Karpas-422 (cell line): ENCODE data around the gene MKKS. TPM values are rescaled to one million over a fixed set of nuclear protein-coding genes. Genes with fewer than 3 reads are reported as not detected.

Experiments
- DNase-seq: peaks from one replicate; pipeline ENCODE4 v3.0.0-alpha.2; 2015
- H2AFZ ChIP-seq: fragments of 200-600 bp; sonication (generic); 2 replicates; pipeline ENCODE4 v1.6.1; 2014; ENCODE audit warnings: antibody characterized with exemption, low read length, mixed read lengths
- H3K27ac ChIP-seq: fragments of 200-600 bp; sonication (generic); 2 replicates; pipeline ENCODE4 v1.5.1; 2014; ENCODE audit warnings: mild to moderate bottlenecking, low read length, moderate library complexity
- H3K27me3 ChIP-seq: fragments of 200-600 bp; sonication (generic); 2 replicates; pipeline ENCODE4 v1.6.1; 2014; ENCODE audit warnings: low read length, mixed read lengths
- H3K36me3 ChIP-seq: fragments of 200-600 bp; sonication (generic); 2 replicates; pipeline ENCODE4 v1.6.1; 2014; ENCODE audit warnings: low read length, mixed read lengths; ENCODE audit not compliant: insufficient read depth
- H3K4me1 ChIP-seq: fragments of 200-600 bp; sonication (generic); 2 replicates; pipeline ENCODE4 v1.6.1; 2014; ENCODE audit warnings: mild to moderate bottlenecking, low read length, mixed read lengths
- H3K4me2 ChIP-seq: fragments of 200-600 bp; sonication (generic); 2 replicates; pipeline ENCODE4 v1.6.1; 2014; ENCODE audit warnings: low read length, low read depth, mild to moderate bottlenecking; ENCODE audit not compliant: poor library complexity, severe bottlenecking
- H3K4me3 ChIP-seq: fragments of 200-600 bp; sonication (generic); 2 replicates; pipeline ENCODE4 v1.5.1; 2014; ENCODE audit warnings: mild to moderate bottlenecking, antibody characterized with exemption, low read length, mixed read lengths
- H3K79me2 ChIP-seq: fragments of 200-600 bp; sonication (generic); 2 replicates; pipeline ENCODE4 v1.6.1; 2014; ENCODE audit warnings: mild to moderate bottlenecking, low read length, mixed read lengths
- H3K9ac ChIP-seq: fragments of 200-600 bp; sonication (generic); 2 replicates; pipeline ENCODE4 v1.6.0; 2014; ENCODE audit warnings: low read length
- H3K9me2 ChIP-seq: fragments of 200-600 bp; sonication (generic), shearing (Covaris generic); replicated peaks from 2 replicates; pipeline ENCODE4 v1.6.0; 2014; ENCODE audit warnings: mild to moderate bottlenecking, low read length, moderate library complexity; ENCODE audit not compliant: insufficient read depth
- H3K9me3 ChIP-seq: fragments of 300-700, 200-600 bp; sonication (generic); 2 replicates; pipeline ENCODE4 v1.6.1; 2014; ENCODE audit warnings: low read length, mixed read lengths
- H4K20me1 ChIP-seq: fragments of 200-600 bp; sonication (generic); 2 replicates; pipeline ENCODE4 v1.6.1; 2014; ENCODE audit warnings: mild to moderate bottlenecking, antibody characterized with exemption, low read length, low read depth; ENCODE audit not compliant: insufficient read depth
- total RNA-seq: library from RNA; depleted of rRNA; stranded (reverse); fragments of >200 nt; shearing (Covaris generic); gene quantifications from 2 replicates; pipeline ENCODE4 v1.2.3, GENCODE V29; 2014; ENCODE audit warnings: low replicate concordance; rRNA removed

Gene MKKS
- total RNA-seq, 1 experiment from 2014 or later = 14.6 TPM

DNA sequence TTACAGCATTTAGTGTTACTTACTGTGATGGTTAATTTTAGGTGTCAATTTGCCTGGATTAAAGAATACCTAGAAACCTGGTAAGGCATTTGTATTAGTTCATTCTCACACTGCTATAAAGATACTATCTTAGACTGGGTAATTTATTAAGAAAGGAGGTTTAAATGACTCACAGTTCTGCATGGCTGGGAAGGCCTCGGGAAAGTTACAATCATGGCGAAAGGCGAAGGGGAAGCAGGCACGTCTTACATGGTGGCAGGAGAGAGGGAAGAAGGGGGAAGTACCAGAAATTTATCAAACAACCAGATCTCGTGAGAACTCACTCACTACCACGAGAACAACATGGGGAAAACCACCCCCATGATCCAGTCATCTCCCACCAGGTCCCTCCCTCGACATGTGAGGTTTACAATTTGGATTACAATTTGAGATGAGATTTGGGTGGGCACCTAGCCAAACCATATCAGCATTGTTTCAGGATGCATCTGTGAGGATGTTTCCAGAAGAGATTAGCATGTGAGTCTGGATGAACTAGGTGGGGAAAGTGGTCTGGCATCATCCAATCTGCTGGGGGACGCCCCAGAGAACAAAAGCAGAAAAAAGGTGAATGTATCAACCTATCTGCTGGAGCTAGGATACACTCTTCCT lies 76.8 kb downstream of the MKKS start:
- Histone ChIP-seq H3K4me1 (no peaks in the 10 kb centered on the region), H3K27ac (no peak overlapping the region)

GRCh38 chr20:10356628-10357027 lies 77.4 kb downstream of the MKKS start:
- no peaks in the 10 kb centered on the region for H3K9me3 ChIP-seq
- no peak for DNase-seq
- no peak overlapping the region for H3K4me2 ChIP-seq
- H3K9ac ChIP-seq = no peak overlapping the region
- H2AFZ ChIP-seq = no peak overlapping the region
- no peak overlapping the region for H3K4me3 ChIP-seq
- H3K4me1 ChIP-seq = no peaks in the 10 kb centered on the region
- H3K27ac ChIP-seq = no peak overlapping the region
- H4K20me1 ChIP-seq = no peaks in the 10 kb centered on the region
- H3K9me2 ChIP-seq = no peaks in the 10 kb centered on the region
- no peaks in the 10 kb centered on the region for H3K79me2 ChIP-seq
- no peaks in the 10 kb centered on the region for H3K27me3 ChIP-seq
- H3K36me3 ChIP-seq = no peaks in the 10 kb centered on the region

More for the DNA sequence above, 76.8 kb downstream of the MKKS start:
- Histone ChIP-seq H3K9ac (no peak overlapping the region), H3K9me2 (no peaks in the 10 kb centered on the region), H3K36me3 (no peaks in the 10 kb centered on the region), H3K9me3 (no peaks in the 10 kb centered on the region), H3K27me3 (no peaks in the 10 kb centered on the region), H2AFZ (no peak overlapping the region), H4K20me1 (no peaks in the 10 kb centered on the region), H3K4me2 (no peak overlapping the region), H3K79me2 (no peaks in the 10 kb centered on the region), H3K4me3 (no peak overlapping the region)
- DNase-seq = no peak

GRCh38 chr20:10352934-10353824 lies 80.8 kb downstream of the MKKS start:
- no peaks in the 10 kb centered on the region for H3K36me3 ChIP-seq
- H3K9me3 ChIP-seq = no peaks in the 10 kb centered on the region
- H3K4me3 ChIP-seq = no peak overlapping the region
- no peak overlapping the region for H3K9ac ChIP-seq
- H3K27ac ChIP-seq = no peak overlapping the region
- no peak overlapping the region for H2AFZ ChIP-seq
- no peak overlapping the region for H3K4me2 ChIP-seq
- H3K9me2 ChIP-seq = no peaks in the 10 kb centered on the region
- no peaks in the 10 kb centered on the region for H4K20me1 ChIP-seq
- no peaks in the 10 kb centered on the region for H3K27me3 ChIP-seq
- H3K4me1 ChIP-seq = no peaks in the 10 kb centered on the region
- no peak for DNase-seq
- H3K79me2 ChIP-seq = no peaks in the 10 kb centered on the region

Other genes with a start within 250 kb of the MKKS start
- not detected in 2 replicates for gene SNAP25, start 215.4 kb downstream of the MKKS start, total RNA-seq
- 9.7 TPM in 2 replicates for gene SLX4IP, start 1.1 kb upstream of the MKKS start, total RNA-seq
- 8.1 and 8.3 TPM in 2 replicates for gene JAG1, start 239.8 kb upstream of the MKKS start, total RNA-seq